Caco-2 (cell line): ENCODE data around the gene PVRIG. TPM values are rescaled to one million over a fixed set of nuclear protein-coding genes. Genes with fewer than 3 reads are reported as not detected.

ENCODE experiments used
- BruUV-seq: library from RNA; stranded (reverse); fragments of 400-500 nt; replicated peaks from 2 replicates; lab custom pipeline; 2021; lab: Mats Ljungman, UMichigan
- CTCF ChIA-PET: fragments of 300-600 bp; sonication (Branson Sonifier 250); formaldehyde crosslinking; loops from one replicate; lab custom pipeline; 2022; ENCODE audit warnings: antibody characterized with exemption; lab: Charles Lee
- POLR2A ChIA-PET: fragments of 300-600 bp; sonication (Branson Sonifier 250); formaldehyde crosslinking; loops from one replicate; lab custom pipeline; 2022; ENCODE audit warnings: antibody characterized with exemption; lab: Charles Lee
- DNase-seq, 2 experiments: peaks; one replicate each; pipeline versions ENCODE4 v3.0.0 to v3.0.0-alpha.2; 2020 to 2022
- H3K27me3 ChIP-seq: replicated peaks from 2 replicates; pipeline ENCODE4 v1.6.0; 2011; ENCODE audit warnings: low read length; ENCODE audit not compliant: control insufficient read depth, insufficient read depth
- H3K36me3 ChIP-seq: 2 replicates; pipeline ENCODE4 v1.5.1; 2011; ENCODE audit warnings: low read length; ENCODE audit not compliant: control insufficient read depth, insufficient read depth
- H3K4me1 ChIP-seq: fragments of 250-450 bp; sonication (Bioruptor Pico); 2 replicates; pipeline ENCODE4 v1.5.1; 2020; ENCODE audit warnings: mild to moderate bottlenecking
- H3K4me3 ChIP-seq: 2 replicates; pipeline ENCODE4 v1.5.1; 2011; ENCODE audit warnings: low read depth, mild to moderate bottlenecking, control low read depth, low read length
- H3K9me3 ChIP-seq: fragments of 250-450 bp; sonication (Bioruptor Pico); 2 replicates; pipeline ENCODE4 v1.5.1; 2020; ENCODE audit warnings: mild to moderate bottlenecking, moderate library complexity
- H3K27ac Mint-ChIP-seq: one replicate; pipeline ENCODE4 v1.8.0; 2022; ENCODE audit warnings: mixed read lengths; ENCODE audit not compliant: unreplicated experiment
- H3K27me3 Mint-ChIP-seq: one replicate; pipeline ENCODE4 v1.8.0; 2022; ENCODE audit warnings: mixed read lengths; ENCODE audit not compliant: insufficient read depth, unreplicated experiment
- H3K36me3 Mint-ChIP-seq: one replicate; pipeline ENCODE4 v1.8.0; 2022; ENCODE audit warnings: mild to moderate bottlenecking, mixed read lengths; ENCODE audit not compliant: insufficient read depth, unreplicated experiment
- H3K4me1 Mint-ChIP-seq: one replicate; pipeline ENCODE4 v1.8.0; 2022; ENCODE audit warnings: low read depth, mixed read lengths; ENCODE audit not compliant: unreplicated experiment
- H3K4me3 Mint-ChIP-seq: one replicate; pipeline ENCODE4 v1.8.0; 2022; ENCODE audit warnings: mild to moderate bottlenecking, moderate library complexity, mixed read lengths; ENCODE audit not compliant: unreplicated experiment
- H3K9me3 Mint-ChIP-seq: one replicate; pipeline ENCODE4 v1.8.0; 2022; ENCODE audit warnings: mixed read lengths; ENCODE audit not compliant: unreplicated experiment
- CTCF ChIP-seq, 2 experiments: fragments of 200-600 bp in 1 of 2; IDR thresholded peaks; 1 replicate in 1 of 2; 2 replicates in 1 of 2; pipeline versions ENCODE4 v1.5.1 to v1.8.0; 2011 to 2022; ENCODE audit warnings: antibody characterized with exemption in 1 of 2, control low read depth in 1 of 2, inconsistent platforms in 1 of 2, low read depth in 1 of 2, low read length in 1 of 2, mild to moderate bottlenecking in 1 of 2, moderate library complexity in 1 of 2; ENCODE audit not compliant: insufficient read depth in 1 of 2, severe bottlenecking in 1 of 2, unreplicated experiment in 1 of 2
- intact Hi-C: fragments of 100-400 bp; cut with micrococcal nuclease; formaldehyde crosslinking; loops from one replicate; pipeline ENCODE4 v1.10.0; 2022; ENCODE audit not compliant: unreplicated experiment
- total RNA-seq: library from RNA; stranded (reverse); gene quantifications from 2 replicates; pipeline ENCODE4 v1.2.3, GENCODE V29; 2022

PVRIG gene
- total RNA-seq, 1 experiment from 2014 or later, result not detected

GRCh38 chr7:100175296-100175935 is 44.3 kb upstream of the PVRIG start:
- no TSS peak for BruUV-seq
- no peak overlapping the region for H3K4me3 ChIP-seq
- no peaks in the 10 kb centered on the region for H3K36me3 ChIP-seq
- H3K27ac Mint-ChIP-seq, result no peak overlapping the region
- ChIA-PET POLR2A (no interaction called here), CTCF (no interaction called here)
- H3K27me3 ChIP-seq, result no peaks in the 10 kb centered on the region
- H3K4me1 Mint-ChIP-seq, result peaks cover 17% of the 10 kb centered on the region
- H3K9me3 Mint-ChIP-seq, result no peaks in the 10 kb centered on the region
- H3K4me3 Mint-ChIP-seq, result peak overlapping the region; percentile 18
- H3K9me3 ChIP-seq, result no peaks in the 10 kb centered on the region
- H3K36me3 Mint-ChIP-seq, result peaks cover 7% of the 10 kb centered on the region
- intact Hi-C loops, result no loop called here
- H3K27me3 Mint-ChIP-seq, result no peaks in the 10 kb centered on the region
- TF ChIP-seq CTCF (IDR thresholded peaks at IDR 0.05; ENCODE audit: insufficient read depth in 1 of 2, low read depth in 1 of 2, low read length in 1 of 2, severe bottlenecking in 1 of 2, unreplicated experiment in 1 of 2), result no peak
- DNase-seq, result no peak
- H3K4me1 ChIP-seq, result peaks cover 4% of the 10 kb centered on the region

- POLR2A ChIA-PET, result interaction anchor here (1.0 to 1.1 kb wide), 2 partner anchors 19 to 76 kb away, joined by 3 to 4 read pairs; no protein-coding TSS in a partner anchor
- no peak for TF ChIP-seq CTCF (IDR thresholded peaks at IDR 0.05; ENCODE audit: insufficient read depth in 1 of 2, low read depth in 1 of 2, low read length in 1 of 2, severe bottlenecking in 1 of 2, unreplicated experiment in 1 of 2)
- intact Hi-C loops, result no loop called here
These were observed 43.4 kb upstream of the PVRIG start for GRCh38 chr7:100176096-100177044.

More at GRCh38 chr7:100176096-100177044, 43.4 kb upstream of the PVRIG start:
- TSS peak; percentile 48 for BruUV-seq
- Histone ChIP-seq H3K9me3 (no peaks in the 10 kb centered on the region), H3K36me3 (no peaks in the 10 kb centered on the region), H3K4me3 (peak overlapping the region; percentile 41), H3K4me1 (peaks cover 4% of the 10 kb centered on the region), H3K27me3 (no peaks in the 10 kb centered on the region)
- H3K27ac Mint-ChIP-seq, result no peak overlapping the region
- no peaks in the 10 kb centered on the region for H3K27me3 Mint-ChIP-seq
- H3K9me3 Mint-ChIP-seq, result no peaks in the 10 kb centered on the region
- DNase-seq, result no peak
- H3K4me3 Mint-ChIP-seq, result peak overlapping the region; percentile 78
- CTCF ChIA-PET, result interaction anchor here (0.6 to 1.0 kb wide), 4 partner anchors 11 to 530 kb away, joined by 3 to 4 read pairs (median 4); partner anchors contain the start of gene POP7
- H3K36me3 Mint-ChIP-seq, result peaks cover 7% of the 10 kb centered on the region
- H3K4me1 Mint-ChIP-seq, result peaks cover 13% of the 10 kb centered on the region
